Ecto neural progenitor cell (in vitro differentiated cells): ENCODE data around the gene LRRTM4.

Experiments used
- DNase-seq: peaks from one replicate; pipeline ENCODE4 v3.0.0-alpha.2; 2018; ENCODE audit warnings: low spot score

LRRTM4 gene

DNA sequence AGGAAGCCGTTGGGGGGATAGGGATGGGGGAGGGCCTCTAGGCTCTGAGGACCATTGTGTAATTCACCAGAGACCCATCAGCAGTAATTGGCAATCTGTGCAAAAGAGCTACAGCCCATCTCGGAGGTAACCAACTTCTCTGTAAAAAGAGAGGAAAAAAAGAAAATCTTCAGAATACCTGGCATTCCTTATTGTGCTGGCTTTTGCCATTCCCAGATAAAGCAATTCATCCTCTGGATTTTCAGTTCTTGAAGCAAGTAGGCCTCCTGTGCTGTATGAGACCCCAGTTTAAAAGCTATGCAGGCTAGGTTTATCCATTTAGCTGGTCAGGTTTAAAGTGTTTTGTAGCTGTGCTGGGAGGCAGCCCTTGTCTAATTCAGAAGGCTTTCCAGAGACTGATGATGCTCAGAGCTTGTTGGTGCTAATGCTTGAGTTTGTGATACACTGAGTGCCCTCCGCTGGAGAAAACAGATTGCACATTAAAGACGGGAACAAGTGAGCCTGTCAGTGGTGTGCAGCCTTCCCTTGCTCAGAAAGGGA, at the start of gene LRRTM4:
TSS of gene LRRTM4 (minus strand) at position 446 of the 540 bp plus-strand sequence.
- peak; percentile 59 for DNase-seq

DNA sequence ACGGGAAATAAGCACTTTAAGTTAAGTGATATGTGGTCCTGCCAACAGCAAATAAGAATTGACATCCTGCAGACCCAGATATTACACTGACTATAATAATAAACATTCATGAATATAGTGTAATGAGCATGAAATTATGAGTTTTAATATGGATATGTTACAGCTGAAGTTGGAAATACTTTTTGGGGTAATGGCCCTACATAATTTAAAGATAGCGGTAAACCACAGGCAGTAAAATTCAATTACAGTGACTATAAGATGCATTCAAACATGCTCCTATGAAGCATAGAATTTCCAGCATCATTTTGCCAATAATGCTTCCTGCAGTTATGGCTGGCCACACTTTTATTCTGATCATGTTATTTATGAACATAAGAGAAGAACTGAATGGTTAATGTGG, 49.4 kb upstream of the LRRTM4 start:
- no peak for DNase-seq

DNA sequence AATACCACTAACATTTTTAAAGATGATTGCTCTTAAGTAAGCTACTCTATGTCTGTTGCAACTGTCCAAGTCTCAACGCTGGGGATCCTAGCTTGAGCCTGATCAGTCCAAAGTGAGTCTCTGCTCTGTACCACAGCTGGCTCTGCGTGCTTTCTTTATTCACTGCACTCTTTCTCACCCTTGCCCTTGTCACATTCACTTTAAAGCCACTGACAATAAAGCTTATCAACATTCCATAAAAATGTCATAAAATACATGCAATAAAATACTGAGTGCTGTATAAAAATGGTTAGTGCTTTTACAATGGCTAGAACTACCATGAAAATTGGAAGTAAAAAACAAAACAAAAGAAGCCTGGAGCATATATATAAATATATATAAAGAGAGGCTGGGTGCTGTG, 45.5 kb upstream of the LRRTM4 start:
- no peak for DNase-seq

DNA sequence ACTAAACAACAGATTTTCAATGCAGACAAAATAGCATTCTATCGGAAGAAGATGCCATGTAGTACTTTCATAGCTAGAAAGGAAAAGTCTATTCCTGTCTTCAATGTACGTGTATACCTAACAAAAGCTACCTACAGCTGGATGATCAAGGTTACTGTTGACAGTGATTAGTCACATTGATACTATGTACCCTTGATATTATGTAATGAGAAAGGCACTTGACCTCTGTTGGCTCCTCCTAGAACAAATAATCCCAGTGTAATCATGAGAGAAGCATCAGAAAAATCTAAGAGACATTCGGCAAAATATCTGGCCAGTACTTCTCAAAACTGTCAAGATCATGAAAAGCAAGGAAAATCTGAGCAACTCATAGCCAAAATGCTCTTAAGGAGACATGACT, 44.4 kb upstream of the LRRTM4 start:
- no peak for DNase-seq

DNA sequence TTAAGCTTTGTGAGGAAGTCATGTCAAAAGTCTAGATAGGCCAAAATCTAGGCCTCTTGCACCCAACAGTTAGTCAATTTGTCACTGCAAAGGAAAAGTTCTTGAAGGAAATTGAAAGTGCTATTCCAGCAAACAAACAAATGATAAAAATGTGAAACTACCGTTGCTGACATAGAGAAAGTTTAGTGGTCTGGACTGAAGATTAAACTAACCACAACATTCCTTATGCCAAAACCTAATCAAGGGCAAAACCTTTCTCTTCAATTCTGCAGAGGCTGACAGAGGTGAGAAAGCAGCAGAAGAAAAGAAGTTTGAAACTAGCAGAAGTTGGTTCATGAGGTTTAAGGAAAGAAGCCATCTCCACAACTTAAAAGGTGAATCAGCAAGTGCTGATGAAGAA, 44.0 kb upstream of the LRRTM4 start:
- no peak for DNase-seq

DNA sequence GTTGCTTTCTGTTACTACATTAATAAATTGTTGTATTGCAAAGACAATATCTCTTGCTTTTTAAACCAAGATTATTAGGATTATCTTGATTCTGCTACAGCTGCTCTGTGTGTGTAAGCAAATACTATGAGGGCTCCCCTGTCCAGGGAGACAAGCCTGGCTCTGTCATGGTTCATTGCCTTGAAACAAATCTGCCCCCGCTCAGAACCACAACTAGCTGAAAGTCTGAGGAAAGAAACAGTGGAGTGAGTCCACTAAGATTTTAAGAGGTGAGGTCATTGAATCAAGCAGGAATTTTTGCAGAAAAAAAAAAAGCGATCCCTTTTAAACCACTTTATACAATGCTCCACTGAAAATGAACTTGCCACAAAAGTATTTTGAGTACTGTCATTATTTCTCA, 30.8 kb upstream of the LRRTM4 start:
- DNase-seq: no peak

DNA sequence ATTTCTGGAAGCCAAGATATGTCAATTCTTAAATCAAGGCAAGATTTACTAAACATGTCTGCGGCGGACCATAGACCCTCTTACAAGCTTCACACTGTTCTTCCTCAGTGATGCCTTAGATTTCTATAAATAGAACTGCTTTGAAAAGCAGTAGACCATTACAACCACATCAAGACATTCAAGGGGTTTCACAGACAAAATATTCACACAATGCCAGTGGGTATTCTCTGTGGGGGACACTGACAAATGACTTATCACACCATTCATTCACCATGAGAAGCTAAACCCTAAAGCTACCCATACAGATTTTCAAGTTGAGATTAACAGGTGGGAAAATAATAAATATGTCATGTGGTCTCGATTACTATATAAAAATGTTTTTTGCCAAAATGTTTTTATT, 15.9 kb upstream of the LRRTM4 start:
- no peak for DNase-seq

DNA sequence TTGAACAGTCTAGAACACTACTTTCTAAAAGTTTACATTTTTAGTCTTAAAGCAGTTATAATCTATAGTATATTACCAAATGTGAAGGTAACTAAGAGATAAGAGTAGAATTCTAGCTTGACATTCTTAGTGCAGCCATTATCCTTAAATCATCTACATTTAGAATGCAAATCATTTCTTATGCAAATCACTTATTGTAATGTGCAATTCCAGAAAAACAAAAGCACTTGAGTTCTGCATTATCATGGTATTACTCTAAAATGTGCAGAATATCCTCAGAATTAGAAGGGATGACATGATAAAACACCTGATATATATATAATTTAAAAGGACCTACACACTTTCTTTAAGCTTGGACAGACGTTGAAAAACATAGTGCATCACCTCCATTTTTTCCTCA, 712 bp upstream of the LRRTM4 start:
- DNase-seq: no peak

DNA sequence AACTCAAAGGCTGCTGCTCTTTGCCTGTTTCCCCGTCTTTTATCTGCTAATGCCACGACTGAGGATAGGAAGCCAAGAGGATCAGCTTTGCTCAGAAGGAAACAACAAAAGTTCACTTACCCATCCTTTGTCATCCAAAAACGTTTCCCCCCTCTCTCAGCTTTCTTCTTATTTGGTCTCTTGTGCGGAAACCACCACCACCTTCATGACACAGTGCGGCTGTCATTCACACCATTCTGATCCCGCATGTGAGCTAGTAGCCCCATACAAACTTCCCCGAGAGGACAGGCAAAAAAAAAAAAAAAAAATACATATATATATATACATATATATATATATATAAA, 656 bp downstream of the LRRTM4 start:
- no peak for DNase-seq

DNA sequence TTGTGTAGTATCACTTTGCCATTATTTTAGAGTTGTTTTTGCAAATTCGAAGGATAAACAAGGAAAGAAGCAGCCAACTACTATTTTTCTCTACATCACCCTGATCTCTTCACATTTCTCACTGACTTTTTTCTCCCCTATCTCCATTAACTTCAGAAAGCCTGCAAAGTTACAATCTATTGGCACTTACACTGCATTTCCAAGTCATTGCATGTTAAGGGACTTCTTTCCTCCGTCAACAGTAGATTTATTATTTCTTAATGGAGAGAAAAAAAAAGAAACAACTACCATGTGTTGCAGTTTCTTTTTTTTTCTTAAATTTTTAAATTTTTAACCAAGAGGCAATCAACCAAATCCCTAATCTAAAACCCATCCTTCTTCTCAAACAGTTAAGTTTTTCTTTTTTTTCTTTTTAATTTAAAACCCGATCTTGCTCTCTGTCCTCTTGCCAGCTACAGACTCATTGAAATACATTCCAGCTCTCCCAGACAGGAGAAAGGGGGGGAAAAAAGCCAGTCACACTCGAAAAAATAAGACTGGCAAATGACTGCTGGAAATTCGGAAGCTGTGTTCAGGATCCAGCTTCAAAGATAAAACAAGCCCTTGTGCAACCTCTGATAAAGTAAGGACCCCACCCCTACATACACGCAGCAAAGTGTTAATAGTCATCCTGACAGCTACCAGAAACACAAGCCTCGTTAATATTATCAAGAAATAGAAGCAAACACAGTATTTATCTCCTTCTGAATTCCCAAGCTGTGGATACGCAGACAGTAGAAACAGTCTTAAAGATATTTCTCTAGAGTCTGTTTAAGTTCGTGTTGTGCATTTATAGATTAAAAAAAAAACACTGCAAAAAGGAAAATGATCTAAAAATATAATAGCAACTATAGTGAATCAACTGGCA, 1.3 kb downstream of the LRRTM4 start:
- DNase-seq: no peak

DNA sequence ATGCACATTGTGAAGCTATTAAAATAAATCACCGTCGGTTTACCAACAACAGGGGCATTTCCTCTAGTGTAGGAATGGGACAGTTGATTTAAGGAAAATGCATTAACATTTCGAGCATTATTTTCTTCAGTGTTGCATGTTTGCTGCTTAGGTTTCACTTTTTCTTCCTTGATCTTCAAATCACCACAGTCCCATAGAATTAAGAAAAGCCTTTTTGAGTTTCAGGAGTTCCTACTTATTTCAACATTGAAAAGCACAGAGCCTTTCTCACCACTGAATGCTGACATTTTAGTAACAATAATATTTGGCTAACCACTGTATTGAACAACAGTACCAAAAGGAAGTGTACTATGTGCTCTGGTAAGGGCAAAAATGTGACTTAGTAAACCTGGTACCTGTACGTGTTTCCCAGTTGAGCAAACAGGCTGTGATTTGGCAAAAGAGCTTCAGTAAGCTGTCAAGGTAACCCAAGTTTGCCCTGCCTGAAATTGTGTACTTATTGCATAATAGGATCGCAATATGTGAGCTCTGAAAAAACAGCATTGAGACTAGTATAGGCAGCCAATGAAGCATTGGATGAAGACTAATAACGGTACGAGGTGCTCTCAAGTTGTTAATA, 2.2 kb downstream of the LRRTM4 start:
- DNase-seq: no peak

DNA sequence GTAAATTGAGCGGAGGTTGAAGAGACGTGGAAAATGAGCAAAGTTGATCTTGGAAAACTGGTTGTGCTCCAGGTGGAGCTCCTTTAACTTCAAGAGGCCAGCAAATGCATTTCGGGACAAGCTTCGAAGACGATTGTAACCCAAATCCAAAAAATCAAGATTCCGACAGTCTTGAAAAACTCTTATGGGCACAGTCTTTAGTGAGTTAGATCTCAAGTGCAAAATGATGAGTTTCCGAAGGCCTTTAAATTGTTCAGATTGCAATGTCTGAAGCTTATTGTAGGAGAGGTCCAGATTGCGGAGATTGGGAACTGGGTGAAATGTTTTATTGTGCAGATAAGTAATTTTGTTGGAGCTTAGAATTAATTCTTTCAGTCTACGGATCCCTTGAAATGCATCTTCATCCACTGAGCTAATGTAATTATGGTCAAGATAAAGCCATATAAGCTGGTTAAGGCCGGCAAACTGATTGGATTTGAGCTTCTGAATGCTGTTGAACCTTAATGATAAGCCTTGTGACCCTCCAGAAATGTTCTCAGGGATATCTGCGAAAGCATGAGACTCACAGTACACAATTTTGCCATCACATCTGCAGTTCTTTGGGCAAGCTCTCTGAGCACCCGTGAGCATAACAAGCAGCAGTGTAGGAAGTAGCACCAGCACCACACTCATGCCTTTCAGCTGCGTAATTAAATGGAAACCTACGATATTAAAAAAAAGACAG, 2.9 kb downstream of the LRRTM4 start:
- DNase-seq: no peak

DNA sequence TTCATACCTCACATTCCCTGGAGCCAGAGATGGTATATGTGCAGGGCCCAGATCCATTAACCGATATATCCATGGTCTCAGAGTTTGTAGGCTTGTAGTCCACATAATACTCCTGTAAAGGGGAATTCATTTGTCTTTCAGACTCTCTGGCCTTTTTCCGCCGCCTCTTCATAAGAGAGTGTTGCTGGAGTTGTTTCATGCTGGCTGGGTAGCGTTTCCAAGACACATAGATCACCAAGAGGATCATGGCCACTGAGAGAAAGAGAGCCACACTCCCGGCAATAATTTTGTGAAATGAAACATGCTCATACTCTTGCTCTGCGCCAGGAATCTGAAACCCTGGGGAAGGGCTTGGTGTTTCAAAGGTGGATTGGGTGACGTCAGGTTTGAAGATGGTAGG, 3.9 kb downstream of the LRRTM4 start:
- DNase-seq: no peak

DNA sequence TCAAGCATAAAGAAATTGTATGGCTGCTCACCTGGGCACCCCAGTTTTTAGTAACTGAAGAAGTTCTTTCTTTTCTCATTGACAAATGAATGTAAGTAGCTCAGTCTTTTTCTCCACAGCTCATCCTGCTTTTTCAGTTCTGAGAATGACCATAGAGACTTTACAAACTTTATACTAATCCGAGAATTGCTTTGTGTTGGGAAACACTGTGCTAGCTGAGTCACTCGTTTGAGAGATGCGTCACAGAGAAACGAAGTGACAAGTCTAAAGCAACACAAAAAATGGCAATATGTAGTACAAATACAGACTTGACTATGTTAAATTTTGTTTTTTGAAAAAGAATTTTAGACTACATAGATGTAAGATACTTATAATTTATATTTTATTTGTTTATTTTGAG, 9.0 kb downstream of the LRRTM4 start:
- no peak for DNase-seq

DNA sequence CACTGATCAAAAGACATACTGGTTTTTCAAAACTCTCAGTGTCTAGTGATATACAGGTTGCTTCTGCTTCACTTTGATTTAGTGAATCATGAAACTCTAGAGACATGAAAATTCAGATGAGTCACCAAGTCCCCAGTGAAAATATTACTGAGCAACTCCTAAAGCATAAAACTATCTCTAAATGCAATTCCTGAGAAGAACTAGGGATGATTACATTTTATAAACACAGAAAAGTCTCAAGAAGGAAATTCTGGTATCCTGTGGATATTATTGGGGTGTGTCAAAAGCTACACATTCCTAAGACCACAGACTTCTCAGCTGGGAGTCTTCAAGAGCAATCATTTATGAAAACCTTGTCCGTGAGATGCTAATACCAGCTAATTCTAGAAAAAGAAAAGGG, 9.7 kb downstream of the LRRTM4 start:
- DNase-seq: no peak

DNA sequence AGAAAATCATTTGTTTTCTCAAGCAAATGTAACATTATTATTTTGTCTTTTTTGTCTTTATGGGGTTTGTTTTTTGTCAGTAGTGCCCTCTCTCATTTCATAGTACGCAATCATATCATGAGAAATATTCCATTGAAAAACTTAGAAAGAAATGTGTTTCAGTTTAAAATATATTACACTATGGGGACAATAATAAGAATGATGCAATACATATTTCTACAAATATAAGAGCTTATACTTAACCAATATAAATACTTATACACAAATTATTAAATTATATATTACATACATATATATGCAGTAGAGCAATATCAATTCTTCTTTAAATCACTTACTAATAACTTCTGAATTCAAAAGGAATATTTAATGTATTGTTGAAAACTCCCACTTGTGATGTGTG, 13.7 kb downstream of the LRRTM4 start:
- DNase-seq: no peak

DNA sequence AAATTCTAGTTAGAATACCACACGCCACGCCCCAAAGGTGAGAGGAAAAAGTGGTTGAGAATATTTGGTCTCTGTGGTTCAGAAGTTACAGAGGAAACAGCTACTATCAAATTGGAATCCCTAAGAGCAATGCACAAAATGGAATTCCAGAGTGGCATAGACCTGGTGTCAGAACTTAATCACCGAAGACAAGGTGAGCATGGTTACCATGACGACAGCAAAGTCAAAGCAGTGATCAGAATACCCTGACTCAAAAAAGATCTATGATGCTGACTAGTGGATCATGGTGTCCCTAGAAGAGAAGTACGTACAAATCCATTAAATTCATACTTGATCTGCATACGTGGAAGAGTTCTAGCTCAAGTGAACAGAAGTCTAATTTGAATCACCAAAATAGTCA, 14.5 kb downstream of the LRRTM4 start:
- DNase-seq: no peak

DNA sequence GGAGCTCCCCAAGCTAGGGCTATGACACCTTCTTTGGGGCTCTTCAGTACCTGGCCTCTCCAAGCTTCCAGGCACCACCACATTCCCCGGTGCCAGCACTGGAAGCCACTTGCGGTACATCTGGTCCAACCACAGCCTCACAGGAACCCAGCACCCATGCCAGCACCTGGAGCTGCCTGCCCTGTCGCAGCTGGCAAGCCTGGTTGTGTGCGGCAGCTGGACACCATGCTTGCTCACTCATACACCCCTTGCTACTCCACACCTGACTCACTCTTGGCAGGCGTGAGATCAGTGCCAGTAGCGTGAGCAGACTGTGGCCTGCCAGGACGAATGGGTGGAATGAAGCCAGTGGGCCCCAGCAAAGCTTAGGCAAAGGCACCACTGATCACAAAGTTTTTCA, 34.0 kb downstream of the LRRTM4 start:
- no peak for DNase-seq

DNA sequence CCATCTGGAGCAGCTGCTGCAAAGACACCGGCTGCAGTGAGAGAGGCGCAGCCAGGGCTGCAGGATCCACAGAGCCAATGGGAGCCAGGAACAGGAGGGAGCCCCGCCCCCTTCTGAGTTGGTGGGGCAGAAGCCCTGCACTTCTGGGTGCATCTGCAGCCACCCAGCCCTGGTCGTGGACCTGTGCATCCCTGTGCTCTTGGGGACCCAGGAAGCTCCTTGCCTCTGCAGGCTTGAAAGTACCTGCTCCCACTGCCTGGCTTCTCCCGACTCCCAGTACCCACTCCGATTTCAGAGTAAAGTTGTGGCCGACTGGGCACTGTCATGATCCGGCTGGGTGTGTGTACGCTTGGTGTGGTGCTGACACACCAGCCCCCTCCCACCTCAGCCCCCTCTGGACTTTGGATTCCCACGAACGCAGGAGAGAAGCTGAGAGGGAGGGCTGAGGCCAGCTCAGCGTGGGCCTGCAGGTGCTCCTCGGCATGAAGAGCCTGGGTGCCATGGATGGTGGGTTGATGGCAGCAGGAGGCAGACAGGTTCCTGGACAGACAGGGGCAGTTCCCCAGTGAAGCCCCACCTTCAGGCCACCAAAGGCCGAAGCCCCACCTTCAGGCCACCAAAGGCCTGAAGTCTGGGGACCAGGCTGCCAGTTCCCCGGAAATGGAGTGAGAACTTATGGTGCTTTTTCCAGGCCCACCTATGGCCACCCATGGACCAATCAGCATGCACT, 34.9 kb downstream of the LRRTM4 start:
- DNase-seq: no peak

DNA sequence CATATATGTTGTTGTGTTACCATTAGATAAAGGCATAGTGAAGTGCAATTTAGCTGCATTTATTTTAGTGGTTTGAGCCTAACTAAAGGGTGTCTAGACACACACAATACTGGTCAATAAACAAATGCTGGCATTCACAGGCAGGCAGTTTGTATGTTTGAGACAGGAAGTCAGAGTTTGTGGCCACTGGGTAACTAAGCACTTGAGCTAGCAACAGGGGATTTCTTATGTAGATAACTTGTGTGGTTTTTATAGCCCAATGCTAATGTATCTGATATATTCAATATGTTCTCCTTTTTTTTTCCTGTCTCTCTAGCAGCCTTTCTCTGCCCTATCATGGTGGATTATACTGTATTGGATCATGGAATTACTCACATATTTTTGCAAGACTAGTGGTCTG, 38.1 kb downstream of the LRRTM4 start:
- no peak for DNase-seq

DNA sequence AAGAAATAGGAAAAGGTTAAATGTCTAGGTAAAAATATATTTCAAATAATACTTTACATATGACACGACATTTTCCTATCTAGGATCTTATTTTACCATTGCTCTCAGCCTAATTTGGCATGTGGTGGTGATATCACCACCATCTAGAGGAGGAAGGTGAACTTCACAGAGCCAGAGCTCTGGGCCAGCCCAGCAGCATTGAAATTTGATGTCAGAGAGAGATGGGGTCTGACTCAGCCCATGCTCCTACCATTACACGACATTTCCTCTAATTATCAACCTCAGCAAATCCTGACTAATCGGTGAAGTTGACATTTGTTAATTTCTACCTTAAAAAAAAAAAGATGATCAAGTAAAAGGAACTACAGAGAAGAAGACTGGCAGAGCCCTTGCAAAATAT, 42.3 kb downstream of the LRRTM4 start:
- DNase-seq: no peak

DNA sequence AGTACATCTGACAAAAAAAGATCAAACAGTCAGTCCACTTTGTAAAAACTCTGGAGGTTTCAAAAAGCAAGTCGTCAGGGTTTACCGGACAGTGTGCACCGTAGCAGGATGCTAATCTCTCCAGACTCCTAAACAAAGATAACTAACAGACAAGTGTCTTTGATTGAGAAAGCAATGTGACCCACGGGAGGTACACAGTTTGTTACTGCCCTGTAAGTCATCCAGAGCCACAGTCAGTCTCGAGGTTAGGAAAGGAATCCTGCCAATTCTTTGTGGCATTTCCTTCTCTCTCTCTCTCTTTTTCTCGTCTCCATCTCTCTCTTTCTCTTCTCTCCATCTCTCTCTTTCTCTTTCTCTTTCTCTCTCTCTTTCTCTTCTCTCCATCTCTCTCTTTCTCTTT, 42.8 kb downstream of the LRRTM4 start:
- DNase-seq: no peak
